C1 segment of cervical spinal cord (tissue), 14 donors: ENCODE data around the gene GLRA1.

Source experiments
- DNase-seq, 14 donors: peaks; one replicate each; lab custom pipeline; 2025; lab: John Stamatoyannopoulos, UW

Gene GLRA1

GRCh38 chr5:151775025-151775606 is 149.5 kb downstream of the GLRA1 start:
- DNase-seq, result no peak

- DNase-seq, result peak in 1 of 14 donors; percentile 5
These were observed 150.7 kb downstream of the GLRA1 start for GRCh38 chr5:151773951-151774350.

GRCh38 chr5:151772846-151773561 is 151.6 kb downstream of the GLRA1 start:
- peak in 2 of 14 donors; percentile 30 to 56 for DNase-seq
